WTC11 (cell line): ENCODE data around the gene KLF7.

Source experiments
- CREB1 ChIP-seq: sonication (generic); formaldehyde crosslinking; IDR thresholded peaks from 2 replicates; pipeline ENCODE4 v1.8.0; 2023; ENCODE audit warnings: mild to moderate bottlenecking, missing genetic modification reagents
- ESRRA ChIP-seq: sonication (generic); formaldehyde crosslinking; IDR thresholded peaks from 2 replicates; pipeline ENCODE4 v1.8.1; 2022; ENCODE audit warnings: mild to moderate bottlenecking, missing genetic modification reagents, borderline replicate concordance
- FOXK1 ChIP-seq: sonication (generic); formaldehyde crosslinking; IDR thresholded peaks from 2 replicates; pipeline ENCODE4 v1.8.0; 2022; ENCODE audit warnings: mild to moderate bottlenecking, moderate library complexity, missing genetic modification reagents
- NR3C1 ChIP-seq: sonication (generic); formaldehyde crosslinking; conservative IDR thresholded peaks from 2 replicates; pipeline ENCODE4 v1.8.1; 2023; ENCODE audit warnings: low read depth, mild to moderate bottlenecking, missing genetic modification reagents
- RELA ChIP-seq: sonication (generic); formaldehyde crosslinking; IDR thresholded peaks from 2 replicates; pipeline ENCODE4 v1.8.1; 2022; ENCODE audit warnings: missing genetic modification reagents, mild to moderate bottlenecking, borderline replicate concordance
- TF ChIP-seq, protein P1 (sequence below): sonication (generic); formaldehyde crosslinking; IDR thresholded peaks from 2 replicates; pipeline ENCODE4 v1.8.0; 2023; ENCODE audit warnings: mild to moderate bottlenecking, missing genetic modification reagents

- TF ChIP-seq NR3C1 (CRISPR knock-in tag) (no peak), CREB1 (CRISPR knock-in tag) (no peak), ESRRA (CRISPR knock-in tag) (no peak), RELA (CRISPR knock-in tag) (no peak), FOXK1 (no peak)
- TF ChIP-seq, protein P1, sequence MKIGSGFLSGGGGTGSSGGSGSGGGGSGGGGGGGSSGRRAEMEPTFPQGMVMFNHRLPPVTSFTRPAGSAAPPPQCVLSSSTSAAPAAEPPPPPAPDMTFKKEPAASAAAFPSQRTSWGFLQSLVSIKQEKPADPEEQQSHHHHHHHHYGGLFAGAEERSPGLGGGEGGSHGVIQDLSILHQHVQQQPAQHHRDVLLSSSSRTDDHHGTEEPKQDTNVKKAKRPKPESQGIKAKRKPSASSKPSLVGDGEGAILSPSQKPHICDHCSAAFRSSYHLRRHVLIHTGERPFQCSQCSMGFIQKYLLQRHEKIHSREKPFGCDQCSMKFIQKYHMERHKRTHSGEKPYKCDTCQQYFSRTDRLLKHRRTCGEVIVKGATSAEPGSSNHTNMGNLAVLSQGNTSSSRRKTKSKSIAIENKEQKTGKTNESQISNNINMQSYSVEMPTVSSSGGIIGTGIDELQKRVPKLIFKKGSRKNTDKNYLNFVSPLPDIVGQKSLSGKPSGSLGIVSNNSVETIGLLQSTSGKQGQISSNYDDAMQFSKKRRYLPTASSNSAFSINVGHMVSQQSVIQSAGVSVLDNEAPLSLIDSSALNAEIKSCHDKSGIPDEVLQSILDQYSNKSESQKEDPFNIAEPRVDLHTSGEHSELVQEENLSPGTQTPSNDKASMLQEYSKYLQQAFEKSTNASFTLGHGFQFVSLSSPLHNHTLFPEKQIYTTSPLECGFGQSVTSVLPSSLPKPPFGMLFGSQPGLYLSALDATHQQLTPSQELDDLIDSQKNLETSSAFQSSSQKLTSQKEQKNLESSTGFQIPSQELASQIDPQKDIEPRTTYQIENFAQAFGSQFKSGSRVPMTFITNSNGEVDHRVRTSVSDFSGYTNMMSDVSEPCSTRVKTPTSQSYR (CRISPR knock-in tag) = no peak
These were observed 53.0 kb downstream of the KLF7 start for GRCh38 chr2:207112785-207113184.
